Measurements from ENCODE around the gene PPCS. TPM values are rescaled to one million over a fixed set of nuclear protein-coding genes. Genes with fewer than 3 reads are reported as not detected.

The PPCS gene
- total RNA-seq, 1 experiment from 2014 or later: 53.2 TPM

DNA sequence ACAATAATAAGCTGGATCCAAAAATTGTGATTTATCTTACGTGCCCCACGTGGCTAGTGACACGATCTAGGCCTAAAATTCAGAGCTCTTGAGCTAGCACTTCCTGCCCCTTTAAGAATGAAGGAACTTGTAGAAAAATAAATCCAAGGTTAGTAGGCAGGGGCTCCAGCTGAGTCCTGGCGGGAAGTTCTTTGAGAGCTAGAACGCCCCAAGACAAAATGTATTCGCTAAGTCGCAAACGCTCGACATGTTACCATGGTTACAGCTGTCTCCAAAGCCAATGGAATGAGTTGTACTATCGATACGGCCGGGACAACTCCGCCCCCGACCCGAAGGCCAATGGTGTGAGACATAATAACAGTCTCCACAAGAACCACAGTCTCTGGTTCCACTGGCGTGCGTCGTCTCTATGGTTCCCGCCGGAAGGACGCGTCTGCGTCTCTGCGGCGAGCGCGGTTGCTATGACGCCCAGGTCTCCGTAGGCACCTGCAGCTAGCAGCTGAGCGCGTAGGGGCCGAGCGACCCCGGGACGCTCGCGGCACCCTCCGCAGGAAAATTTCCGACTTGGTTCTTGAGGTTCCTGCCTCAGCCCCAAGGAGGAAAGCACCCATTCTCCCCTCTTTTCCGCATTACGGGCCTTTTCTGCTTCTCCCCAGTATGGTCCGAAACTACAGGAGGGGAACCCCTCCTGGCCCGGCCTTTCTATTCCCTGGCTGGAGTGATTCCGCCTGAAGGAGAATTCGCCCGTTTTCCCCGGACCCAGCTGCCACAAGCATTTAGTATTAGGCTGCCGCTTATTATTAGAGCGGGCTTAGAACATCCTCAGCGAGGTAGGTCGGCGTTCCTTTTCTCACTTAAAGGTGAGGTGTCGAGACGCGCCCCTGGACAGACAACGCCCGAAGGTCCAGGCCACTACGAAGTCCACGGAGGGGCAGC lies 6.8 kb downstream of the PPCS start, which contains the start of gene CCDC30 (continued):
- TF ChIP-seq CEBPB (IDR thresholded peaks at IDR 0.05; ENCODE audit: low read depth): no peak
- no peak for TF ChIP-seq EZH2 (IDR thresholded peaks at IDR 0.05)
- TF ChIP-seq SP1 (IDR thresholded peaks at IDR 0.05; ENCODE audit: low read depth): peak; percentile 95
- TF ChIP-seq EZH2phosphoT487 (IDR thresholded peaks at IDR 0.05; ENCODE audit: borderline replicate concordance): no peak
- no peak for TF ChIP-seq CBX3 (IDR thresholded peaks at IDR 0.05; ENCODE audit: low read depth)
- peak; percentile 70 for TF ChIP-seq EGR1 (IDR thresholded peaks at IDR 0.05; ENCODE audit: low read depth)
- TF ChIP-seq YY1 (IDR thresholded peaks at IDR 0.05; ENCODE audit: extremely low read depth, insufficient replicate concordance, low read depth, low read length): no peak
- TF ChIP-seq JUND (IDR thresholded peaks at IDR 0.05): no peak
- TF ChIP-seq SIN3A (IDR thresholded peaks at IDR 0.05; ENCODE audit: low read depth): peak; percentile 70
- no peak; the same call in 1 of the 2 replicates for TF ChIP-seq ELF1 (IDR thresholded peaks at IDR 0.05; ENCODE audit: borderline replicate concordance, low read depth)
- TF ChIP-seq, protein P1, sequence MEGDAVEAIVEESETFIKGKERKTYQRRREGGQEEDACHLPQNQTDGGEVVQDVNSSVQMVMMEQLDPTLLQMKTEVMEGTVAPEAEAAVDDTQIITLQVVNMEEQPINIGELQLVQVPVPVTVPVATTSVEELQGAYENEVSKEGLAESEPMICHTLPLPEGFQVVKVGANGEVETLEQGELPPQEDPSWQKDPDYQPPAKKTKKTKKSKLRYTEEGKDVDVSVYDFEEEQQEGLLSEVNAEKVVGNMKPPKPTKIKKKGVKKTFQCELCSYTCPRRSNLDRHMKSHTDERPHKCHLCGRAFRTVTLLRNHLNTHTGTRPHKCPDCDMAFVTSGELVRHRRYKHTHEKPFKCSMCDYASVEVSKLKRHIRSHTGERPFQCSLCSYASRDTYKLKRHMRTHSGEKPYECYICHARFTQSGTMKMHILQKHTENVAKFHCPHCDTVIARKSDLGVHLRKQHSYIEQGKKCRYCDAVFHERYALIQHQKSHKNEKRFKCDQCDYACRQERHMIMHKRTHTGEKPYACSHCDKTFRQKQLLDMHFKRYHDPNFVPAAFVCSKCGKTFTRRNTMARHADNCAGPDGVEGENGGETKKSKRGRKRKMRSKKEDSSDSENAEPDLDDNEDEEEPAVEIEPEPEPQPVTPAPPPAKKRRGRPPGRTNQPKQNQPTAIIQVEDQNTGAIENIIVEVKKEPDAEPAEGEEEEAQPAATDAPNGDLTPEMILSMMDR (IDR thresholded peaks at IDR 0.05 in 2 of 3, conservative IDR thresholded peaks at IDR 0.05 in 1 of 3; ENCODE audit: borderline replicate concordance in 1 of 3, insufficient read depth in 1 of 3, low read depth in 2 of 3, low read length in 2 of 3): no peak
- TF ChIP-seq POLR2A (IDR thresholded peaks at IDR 0.05; ENCODE audit: borderline replicate concordance, extremely low read depth, insufficient read depth, insufficient read length): no peak

DNA sequence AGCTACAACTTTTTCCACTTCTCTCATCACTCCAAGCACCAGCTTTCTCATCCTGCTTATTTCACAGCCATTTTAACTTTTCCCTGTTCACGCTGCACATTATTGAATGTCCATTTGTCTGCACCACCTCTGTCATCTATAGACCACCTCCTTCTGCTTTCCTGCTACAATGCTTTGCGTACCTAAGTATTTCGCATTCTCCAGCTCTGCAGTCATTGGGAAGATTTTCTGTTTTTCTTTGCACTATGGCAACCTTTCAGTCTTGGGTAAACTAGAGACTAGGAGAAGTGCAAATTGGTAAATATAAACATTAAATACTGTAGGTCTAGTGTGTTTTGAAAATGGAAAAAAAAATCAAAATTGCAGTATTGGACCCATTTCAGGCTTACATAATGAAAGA lies 7.6 kb downstream of the PPCS start:
- POLR2A ChIA-PET: interaction anchor here (1.4 kb wide), 1 partner anchor 9 kb away, joined by 3 read pairs; no protein-coding TSS in a partner anchor

More for the DNA sequence above, 7.6 kb downstream of the PPCS start:
- Histone ChIP-seq H3K9me3 (ENCODE audit: control insufficient read depth in 1 of 2, insufficient read depth in 1 of 2, low read depth in 1 of 2, low read length in 2 of 2) (no peaks in the 10 kb centered on the region), H3K9ac (ENCODE audit: low read length) (no peak overlapping the region), H2AFZ (ENCODE audit: low read depth, low read length, poor library complexity, severe bottlenecking) (no peak overlapping the region), H3K79me2 (ENCODE audit: insufficient read depth, low read length) (no peaks in the 10 kb centered on the region), H3K27ac (ENCODE audit: low read depth, low read length) (no peak overlapping the region), H3K4me1 (ENCODE audit: control insufficient read depth in 1 of 2, insufficient read depth in 2 of 2, low read length in 2 of 2) (peaks cover 4 to 14% of the 10 kb centered on the region in 2 experiments; a peak in 3 of 4 replicates), H4K20me1 (ENCODE audit: insufficient read depth) (no peaks in the 10 kb centered on the region), H3K9me2 (ENCODE audit: insufficient read depth) (no peaks in the 10 kb centered on the region), H3K4me3 (replicated peaks in 1 of 2; ENCODE audit: low read depth in 1 of 2, low read length in 2 of 2) (no peak overlapping the region), H3K27me3 (ENCODE audit: insufficient read depth, low read length) (no peaks in the 10 kb centered on the region), H3K36me3 (ENCODE audit: control insufficient read depth in 1 of 2, insufficient read depth in 2 of 2, low read length in 2 of 2) (peaks cover 9 to 14% of the 10 kb centered on the region in 2 experiments; a peak in 3 of 4 replicates), H3K4me2 (ENCODE audit: low read length) (peak overlapping the region; percentile 82)
- ATAC-seq (no peak), DNase-seq (ENCODE audit: low read depth, low spot score) (no peak)
- intact Hi-C loops (cut with micrococcal nuclease): no loop called here
- CTCF ChIA-PET: no interaction called here
- RAD21 ChIA-PET (ENCODE audit: low non-redundant PET in 1 of 2, low total read pairs in 2 of 2, uncharacterized antibody in 2 of 2, unreplicated experiment in 2 of 2): no interaction called here
- no TSS peak for BruUV-seq (replicated peaks)
- no peak for TF ChIP-seq CEBPB (IDR thresholded peaks at IDR 0.05; ENCODE audit: low read depth)

Data from HCT116 (cell line).